ENCODE data around the gene PRKAG1.

Gene PRKAG1

GRCh38 chr12:48979602-48980388 lies 38.8 kb downstream of the PRKAG1 start:
- TF ChIP-seq CTCF (IDR thresholded peaks at IDR 0.05; ENCODE audit: low read depth, low read length, missing control alignments), result no peak
- in situ Hi-C loops (cut with HindIII; ENCODE audit: low sequenced_read_pairs), result no loop called here
- no peak overlapping the region for H3K4me3 ChIP-seq (ENCODE audit: low read depth, low read length)
- DNase-seq (ENCODE audit: low read depth), result no peak

- no peak overlapping the region for H3K4me3 ChIP-seq (ENCODE audit: low read depth, low read length)
- no peak for DNase-seq (ENCODE audit: low read depth)
These were observed 39.6 kb downstream of the PRKAG1 start for GRCh38 chr12:48978741-48979601.

GRCh38 chr12:48978291-48978740 lies 40.3 kb downstream of the PRKAG1 start, which contains the start of gene WNT1:
Gene WNT1 (plus strand): TSS chr12:48978322. CDS start chr12:48978651, 329 bp downstream.
- in situ Hi-C loops (cut with HindIII; ENCODE audit: low sequenced_read_pairs), result no loop called here
- no peak for DNase-seq (ENCODE audit: low read depth)
- H3K4me3 ChIP-seq (ENCODE audit: low read depth, low read length), result no peak within 1 kb of the TSS
- TF ChIP-seq CTCF (IDR thresholded peaks at IDR 0.05; ENCODE audit: low read depth, low read length, missing control alignments), result no peak

More at GRCh38 chr12:48978741-48979601, 39.6 kb downstream of the PRKAG1 start:
- in situ Hi-C loops (cut with HindIII; ENCODE audit: low sequenced_read_pairs), result no loop called here
- TF ChIP-seq CTCF (IDR thresholded peaks at IDR 0.05; ENCODE audit: low read depth, low read length, missing control alignments), result no peak

GRCh38 chr12:48977290-48978281 lies 41.0 kb downstream of the PRKAG1 start:
- in situ Hi-C loops (cut with HindIII; ENCODE audit: low sequenced_read_pairs), result no loop called here
- no peak for DNase-seq (ENCODE audit: low read depth)
- no peak overlapping the region for H3K4me3 ChIP-seq (ENCODE audit: low read depth, low read length)
- peak; percentile 71 for TF ChIP-seq CTCF (IDR thresholded peaks at IDR 0.05; ENCODE audit: low read depth, low read length, missing control alignments)

GRCh38 chr12:48973941-48974673 lies 44.5 kb downstream of the PRKAG1 start:
- no peak for DNase-seq (ENCODE audit: low read depth)
- TF ChIP-seq CTCF (IDR thresholded peaks at IDR 0.05; ENCODE audit: low read depth, low read length, missing control alignments), result peak; percentile 52
- H3K4me3 ChIP-seq (ENCODE audit: low read depth, low read length), result no peak overlapping the region
- in situ Hi-C loops (cut with HindIII; ENCODE audit: low sequenced_read_pairs), result no loop called here

Data from astrocyte of the cerebellum (primary cell).